GM10266 (cell line): Measurements from ENCODE around the gene TAGLN2.
"Not testable (repeated sequence)": the region's sequence is repeated elsewhere in the genome, so short reads cannot be mapped to it uniquely, and the experiment has no call there.

Experiments used
- DNase-seq: peaks from one replicate; pipeline ENCODE4 v3.0.0; 2012; ENCODE audit errors: extremely low spot score
- TF ChIP-seq, protein P1 (sequence below): IDR thresholded peaks from 2 replicates; pipeline ENCODE4 v1.5.1; 2012; ENCODE audit warnings: mild to moderate bottlenecking, low read depth; ENCODE audit not compliant: control insufficient read depth, insufficient read depth; ENCODE audit errors: missing control alignments

The TAGLN2 gene

DNA sequence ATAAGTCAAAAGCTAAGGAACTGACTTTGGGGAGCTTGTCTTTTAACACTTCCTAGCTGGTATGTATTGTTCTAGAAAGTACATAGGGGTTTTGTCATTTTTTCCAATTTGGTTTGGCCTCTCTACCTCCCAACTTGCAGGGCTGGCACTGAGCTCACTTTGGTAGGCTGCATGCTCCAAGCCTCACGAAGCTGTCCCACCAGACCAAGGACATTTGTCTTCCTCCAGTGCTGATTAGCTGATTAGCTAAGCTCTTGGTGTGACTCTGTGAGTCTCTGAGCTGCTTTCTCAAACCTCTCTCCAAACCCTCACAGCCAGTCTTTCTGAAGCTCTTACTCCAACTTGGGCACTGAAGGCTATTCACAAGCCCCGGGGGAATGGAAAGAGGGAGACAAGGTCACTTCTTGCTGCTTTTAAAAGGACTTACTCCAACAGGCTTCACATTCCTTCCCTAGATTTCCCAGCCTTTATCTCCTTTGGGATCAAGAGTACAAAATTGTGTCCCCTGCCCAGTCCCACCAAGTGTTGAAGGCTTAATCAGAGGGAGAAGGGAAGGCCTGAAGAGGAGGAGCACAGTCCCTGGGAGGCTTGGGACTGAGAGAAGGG, 24.4 kb downstream of the TAGLN2 start:
- TF ChIP-seq, protein P1, sequence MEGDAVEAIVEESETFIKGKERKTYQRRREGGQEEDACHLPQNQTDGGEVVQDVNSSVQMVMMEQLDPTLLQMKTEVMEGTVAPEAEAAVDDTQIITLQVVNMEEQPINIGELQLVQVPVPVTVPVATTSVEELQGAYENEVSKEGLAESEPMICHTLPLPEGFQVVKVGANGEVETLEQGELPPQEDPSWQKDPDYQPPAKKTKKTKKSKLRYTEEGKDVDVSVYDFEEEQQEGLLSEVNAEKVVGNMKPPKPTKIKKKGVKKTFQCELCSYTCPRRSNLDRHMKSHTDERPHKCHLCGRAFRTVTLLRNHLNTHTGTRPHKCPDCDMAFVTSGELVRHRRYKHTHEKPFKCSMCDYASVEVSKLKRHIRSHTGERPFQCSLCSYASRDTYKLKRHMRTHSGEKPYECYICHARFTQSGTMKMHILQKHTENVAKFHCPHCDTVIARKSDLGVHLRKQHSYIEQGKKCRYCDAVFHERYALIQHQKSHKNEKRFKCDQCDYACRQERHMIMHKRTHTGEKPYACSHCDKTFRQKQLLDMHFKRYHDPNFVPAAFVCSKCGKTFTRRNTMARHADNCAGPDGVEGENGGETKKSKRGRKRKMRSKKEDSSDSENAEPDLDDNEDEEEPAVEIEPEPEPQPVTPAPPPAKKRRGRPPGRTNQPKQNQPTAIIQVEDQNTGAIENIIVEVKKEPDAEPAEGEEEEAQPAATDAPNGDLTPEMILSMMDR, result no peak
- no peak for DNase-seq

DNA sequence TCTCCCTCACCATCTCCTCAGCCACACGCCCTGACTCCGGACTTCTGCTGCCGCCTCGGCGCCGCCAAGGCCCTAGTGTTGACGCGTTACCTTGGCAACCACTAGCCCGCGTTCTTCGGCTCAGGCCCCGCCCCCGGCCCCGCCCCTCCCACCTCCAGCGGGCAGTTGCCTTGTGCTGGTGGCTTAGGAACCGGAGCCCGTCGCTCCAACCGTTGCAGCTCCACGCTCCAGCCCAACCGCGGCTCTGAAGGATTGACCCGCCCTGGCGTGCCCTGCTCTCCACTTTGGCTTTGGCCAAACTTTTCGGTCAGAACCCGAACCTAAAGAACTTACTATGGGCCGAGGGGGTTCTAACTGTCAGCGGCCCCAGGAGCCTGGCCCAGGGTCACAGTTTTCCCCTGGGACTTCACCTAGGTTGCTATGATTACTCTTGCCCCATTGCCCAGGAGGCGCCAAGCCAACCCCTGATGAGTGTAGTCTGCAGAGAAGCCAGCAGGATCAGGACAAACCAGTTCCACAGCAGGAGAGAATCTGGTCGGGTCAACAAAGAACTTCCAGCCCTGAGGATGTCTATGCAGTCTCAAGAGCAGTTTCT, 25.1 kb downstream of the TAGLN2 start, which contains the start of gene CFAP45:
CFAP45 (minus strand) TSS at position 80 of the 595 bp plus-strand sequence; CDS start at position 13, 67 bp downstream.
- no peak for DNase-seq
- TF ChIP-seq, protein P1, result no peak

DNA sequence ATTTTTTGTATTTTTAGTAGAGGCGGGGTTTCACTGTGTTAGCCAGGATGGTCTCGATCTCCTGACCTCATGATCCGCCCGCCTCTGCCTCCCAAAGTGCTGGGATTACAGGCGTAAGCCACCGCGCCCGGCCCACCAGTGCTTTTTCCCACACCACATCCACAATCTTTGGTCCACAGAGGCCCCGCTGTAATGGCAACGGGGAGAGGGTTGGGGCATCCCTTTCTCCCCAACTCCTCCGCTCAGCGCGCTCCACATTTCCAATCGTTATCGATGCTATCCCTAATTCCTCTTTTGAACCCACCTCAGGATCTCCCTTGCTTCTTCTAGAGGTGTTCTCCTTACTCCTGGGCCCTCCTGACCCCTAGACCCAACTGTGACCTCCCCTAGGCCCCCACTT, 25.7 kb downstream of the TAGLN2 start:
- not testable (repeated sequence) for DNase-seq

DNA sequence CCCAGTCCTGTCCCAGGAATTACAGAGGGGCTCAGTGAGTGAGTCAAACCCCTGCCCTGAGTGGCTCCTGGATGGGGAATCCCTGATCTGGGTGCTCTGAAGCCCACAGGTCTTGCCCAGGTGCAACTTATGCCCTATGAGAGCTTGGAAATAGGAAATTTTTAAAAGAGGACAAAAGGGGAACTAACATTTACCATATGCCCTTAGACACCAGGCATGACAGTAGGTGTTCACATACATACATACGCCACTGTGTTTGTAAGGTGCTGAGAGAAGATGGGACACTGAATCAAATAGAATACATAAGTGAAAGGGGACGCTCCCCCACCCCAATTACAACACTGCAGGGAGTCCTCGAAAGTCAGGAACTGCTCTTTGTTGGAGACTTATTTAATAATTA, 26.8 kb downstream of the TAGLN2 start:
- no peak for DNase-seq
- TF ChIP-seq, protein P1, result no peak

DNA sequence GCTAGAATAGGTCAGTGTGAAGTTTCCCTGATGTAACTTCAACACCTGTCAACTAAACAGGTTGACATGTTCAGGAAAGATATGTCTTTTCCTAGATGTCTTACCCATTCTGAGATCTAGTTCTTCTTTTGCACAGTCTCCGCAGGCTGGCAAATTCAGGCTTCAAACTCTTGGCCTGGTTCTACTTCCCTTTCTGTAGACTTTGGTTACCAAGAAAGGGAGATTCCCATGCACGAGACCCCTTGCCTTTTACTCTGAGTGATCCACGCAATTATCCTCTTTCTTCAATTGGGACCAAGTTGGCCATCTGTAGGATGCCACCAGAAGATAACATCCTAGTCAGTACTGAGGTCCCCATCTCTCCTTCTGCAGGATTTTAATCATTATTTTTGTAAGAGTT, 27.3 kb downstream of the TAGLN2 start:
- DNase-seq, result no peak
- TF ChIP-seq, protein P1, result no peak

DNA sequence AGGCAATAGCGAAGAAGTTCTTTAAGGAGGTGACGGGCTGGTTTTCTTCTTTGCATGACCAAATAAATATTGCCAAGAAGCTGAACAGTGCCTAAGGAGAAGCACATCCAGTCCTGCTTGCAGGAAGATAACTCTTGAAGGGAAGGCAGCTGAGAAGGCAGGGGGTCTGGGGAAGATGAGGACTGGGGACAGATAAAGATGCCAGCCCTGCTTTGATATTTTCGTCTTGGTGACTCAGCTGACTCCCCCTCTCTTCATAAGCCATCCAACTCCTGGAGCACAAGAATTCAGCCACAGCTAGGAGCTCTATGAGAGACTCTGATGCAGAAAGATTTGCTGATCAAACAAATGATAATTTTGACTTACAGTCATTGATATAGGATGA, 28.8 kb downstream of the TAGLN2 start:
- TF ChIP-seq, protein P1, result no peak
- no peak for DNase-seq

DNA sequence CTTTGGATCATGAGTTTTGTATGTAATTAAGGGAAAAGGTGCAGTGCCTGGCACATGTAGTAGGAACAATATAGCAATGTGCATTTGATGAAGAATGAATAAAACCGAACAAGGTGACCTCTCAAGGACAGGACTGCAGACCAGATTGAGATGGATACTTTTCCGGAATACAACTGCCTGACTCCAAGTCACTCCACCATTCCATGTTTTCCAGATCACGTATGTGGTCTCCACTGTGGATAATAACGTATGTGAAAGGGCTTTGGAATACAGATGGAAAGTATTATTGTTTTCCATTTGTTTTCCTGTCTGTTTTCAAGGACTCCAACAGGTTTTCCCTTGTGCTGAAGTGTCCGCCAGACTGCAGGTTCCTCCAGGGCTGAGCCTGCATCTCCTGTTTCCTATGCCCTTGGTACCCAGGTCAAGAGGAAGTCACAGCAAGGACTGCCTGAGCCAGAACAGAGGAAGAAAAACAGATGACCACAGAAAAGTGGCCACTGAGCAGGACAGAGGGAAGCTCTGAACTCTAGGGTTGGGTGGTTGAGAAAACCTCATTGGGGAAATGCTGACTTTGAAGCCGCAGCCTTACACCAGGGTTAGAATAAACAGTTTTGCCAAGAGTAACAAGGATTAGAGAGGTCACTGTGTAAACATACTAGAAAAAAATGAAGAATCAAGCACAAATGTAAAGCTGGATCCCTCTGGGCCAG, 29.3 kb downstream of the TAGLN2 start:
- TF ChIP-seq, protein P1, result no peak
- no peak for DNase-seq
